ENCODE results near the gene GH2. TPM values are rescaled to one million over a fixed set of nuclear protein-coding genes. Genes with fewer than 3 reads are reported as not detected.
"Not testable (repeated sequence)": the region's sequence is repeated elsewhere in the genome, so short reads cannot be mapped to it uniquely, and the experiment has no call there.

GH2 gene
- total and polyA plus RNA-seq, 2 donors (not counting 3 experiments of a cell fraction or from before 2014, with no cell fraction given), result not detected

DNA sequence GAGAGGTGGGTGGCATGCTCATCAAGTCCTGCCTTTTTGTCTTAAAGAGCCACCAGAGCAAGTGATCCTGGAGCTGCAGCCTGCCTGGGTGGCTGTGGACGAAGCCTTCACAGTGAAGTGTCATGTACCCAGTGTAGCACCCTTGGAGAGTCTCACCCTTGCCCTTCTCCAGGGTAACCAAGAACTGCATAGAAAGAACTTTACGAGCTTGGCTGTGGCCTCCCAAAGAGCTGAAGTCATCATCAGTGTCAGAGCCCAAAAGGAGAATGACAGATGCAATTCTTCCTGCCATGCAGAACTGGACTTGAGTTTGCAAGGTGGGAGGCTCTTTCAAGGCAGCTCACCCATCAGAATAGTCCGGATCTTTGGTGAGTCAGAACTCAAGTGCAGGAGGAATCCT lies 22.5 kb downstream of the GH2 start:
- Histone ChIP-seq H3K9me1 (replicated peaks; ENCODE audit: control insufficient read depth, extremely low read depth, insufficient read depth, low read length) (no peaks in the 10 kb centered on the region), H4K20me1 (replicated peaks; ENCODE audit: control insufficient read depth, extremely low read depth, insufficient read depth, low read length) (no peaks in the 10 kb centered on the region), H3K4me3 (replicated peaks in 1 of 3; ENCODE audit: insufficient read depth in 1 of 3, low read depth in 1 of 3, low read length in 3 of 3) (no peak overlapping the region), H3K9me3 (replicated peaks; ENCODE audit: control insufficient read depth, insufficient read depth, low read length) (no peaks in the 10 kb centered on the region), H3K27ac (ENCODE audit: insufficient read depth, low read depth, low read length) (no peak overlapping the region), H3K9ac (replicated peaks; ENCODE audit: extremely low read depth, insufficient read depth, low read length) (no peak overlapping the region), H3K36me3 (ENCODE audit: control insufficient read depth in 2 of 2, extremely low read depth in 1 of 2, insufficient read depth in 2 of 2, low read length in 2 of 2) (no peaks in the 10 kb centered on the region), H3K79me2 (ENCODE audit: control insufficient read depth, insufficient read depth, low read length) (no peaks in the 10 kb centered on the region), H3K27me3 (ENCODE audit: control insufficient read depth in 2 of 2, insufficient read depth in 2 of 2, low read length in 2 of 2) (peaks cover 10 to 19% of the 10 kb centered on the region in 2 experiments), H3K4me1 (ENCODE audit: control insufficient read depth, extremely low read depth, insufficient read depth, low read length) (no peaks in the 10 kb centered on the region), H3K4me2 (ENCODE audit: insufficient read depth, low read length) (no peak overlapping the region), H2AFZ (ENCODE audit: low read depth, low read length) (no peak overlapping the region)
- no TSS peak for BruUV-seq (replicated peaks)
- DNase-seq (ENCODE audit: low read depth, low spot score) (no peak), FAIRE-seq (no peak)
- intact Hi-C loops (cut with micrococcal nuclease), result no loop called here
- POLR2A ChIA-PET, result no interaction called here
- dilution Hi-C loops (cut with MboI; ENCODE audit: extremely low pct_ligation_motif_present, low sequenced_read_pairs), result no loop called here
- CTCF ChIA-PET, result interaction anchor here (0.7 to 3.6 kb wide), 5 partner anchors 10 to 434 kb away, joined by 3 to 31 read pairs (median 6); no protein-coding TSS in a partner anchor
- TF ChIP-seq CTCF (IDR thresholded peaks at IDR 0.05; ENCODE audit: extremely low read depth in 1 of 2, insufficient read depth in 1 of 2, low read depth in 1 of 2, low read length in 2 of 2), result no peak
- TF ChIP-seq GATA2 (IDR thresholded peaks at IDR 0.05; ENCODE audit: insufficient read depth, insufficient read length, low read depth, low read length), result no peak
- no peak for TF ChIP-seq FOS (IDR thresholded peaks at IDR 0.05; ENCODE audit: borderline replicate concordance, insufficient read depth, low read length)
- TF ChIP-seq JUN (IDR thresholded peaks at IDR 0.05; ENCODE audit: borderline replicate concordance, insufficient read depth, insufficient read length, low read depth), result no peak
- TF ChIP-seq POLR2AphosphoS5 (IDR thresholded peaks at IDR 0.05; ENCODE audit: insufficient read depth, low read depth, low read length), result no peak
- no peak for TF ChIP-seq EZH2 (IDR thresholded peaks at IDR 0.05; ENCODE audit: borderline replicate concordance, low read depth, low read length, severe bottlenecking)
- no peak for TF ChIP-seq MAX (IDR thresholded peaks at IDR 0.05; ENCODE audit: insufficient read depth, insufficient read length)

- H3K4me1 ChIP-seq (ENCODE audit: control insufficient read depth, extremely low read depth, insufficient read depth, low read length); H3K9ac ChIP-seq (replicated peaks; ENCODE audit: extremely low read depth, insufficient read depth, low read length); BruUV-seq (replicated peaks); dilution Hi-C loops (cut with MboI; ENCODE audit: extremely low pct_ligation_motif_present, low sequenced_read_pairs); H3K79me2 ChIP-seq (ENCODE audit: control insufficient read depth, insufficient read depth, low read length); H3K4me2 ChIP-seq (ENCODE audit: insufficient read depth, low read length); H3K36me3 ChIP-seq (ENCODE audit: control insufficient read depth in 2 of 2, extremely low read depth in 1 of 2, insufficient read depth in 2 of 2, low read length in 2 of 2); H4K20me1 ChIP-seq (replicated peaks; ENCODE audit: control insufficient read depth, extremely low read depth, insufficient read depth, low read length); H3K4me3 ChIP-seq (replicated peaks in 1 of 3; ENCODE audit: insufficient read depth in 1 of 3, low read depth in 1 of 3, low read length in 3 of 3); H3K9me1 ChIP-seq (replicated peaks; ENCODE audit: control insufficient read depth, extremely low read depth, insufficient read depth, low read length); H3K9me3 ChIP-seq (replicated peaks; ENCODE audit: control insufficient read depth, insufficient read depth, low read length); intact Hi-C loops (cut with micrococcal nuclease); H2AFZ ChIP-seq (ENCODE audit: low read depth, low read length); DNase-seq (ENCODE audit: low read depth, low spot score); FAIRE-seq; H3K27ac ChIP-seq (ENCODE audit: insufficient read depth, low read depth, low read length); POLR2A ChIA-PET: not testable (repeated sequence)
- CTCF ChIA-PET, result interaction anchor here (0.6 to 1.2 kb wide), 8 partner anchors 8 to 241 kb away, joined by 3 to 6 read pairs (median 5); no protein-coding TSS in a partner anchor
- peaks cover 10 to 19% of the 10 kb centered on the region in 2 experiments for H3K27me3 ChIP-seq (ENCODE audit: control insufficient read depth in 2 of 2, insufficient read depth in 2 of 2, low read length in 2 of 2)
These were observed 25.3 kb downstream of the GH2 start for GRCh38 chr17:63856425-63856824.
